K562 (cell line): ENCODE results near the gene DCAKD. TPM values are rescaled to one million over a fixed set of nuclear protein-coding genes. Genes with fewer than 3 reads are reported as not detected.
A peak's percentile ranks its signal among the peaks of the same experiment; 100 is the strongest.

Experiments used
- ATAC-seq: fragments of 200-7000 bp; cut with Tn5 transposase; 3 replicates; pipeline ENCODE4 v1.9.1; 2020; ENCODE audit warnings: moderate library complexity
- BruUV-seq: library from RNA; stranded (reverse); fragments of 400-500 nt; replicated peaks from 2 replicates; lab custom pipeline; 2021; lab: Mats Ljungman, UMichigan
- CTCF ChIA-PET: fragments of 300-600 bp; formaldehyde crosslinking; extraction: SDS; loops from one replicate; lab custom pipeline; 2021; ENCODE audit warnings: low intra/inter-chr PET ratio; lab: Yijun Ruan, JAX
- POLR2A ChIA-PET: fragments of 300-600, 350-650 bp; sonication (Branson Sonifier 250); formaldehyde crosslinking; extraction: SDS; loops from one replicate; lab custom pipeline; 2021; ENCODE audit warnings: antibody characterized with exemption, inconsistent platforms; lab: Yijun Ruan, JAX
- DNase-seq, 4 experiments: peaks; one replicate each; pipeline versions ENCODE4 v3.0.0 to v3.0.0-alpha.2; 2011 to 2018; ENCODE audit warnings: low spot score in 3 of 4, mixed read lengths in 3 of 4; ENCODE audit errors: extremely low read depth in 1 of 4
- FAIRE-seq: peaks from 2 replicates; lab custom pipeline; 2011; peaks lifted over from hg19 to GRCh38; lab: Jason Lieb, UNC
- H2AFZ ChIP-seq: 2 replicates; pipeline ENCODE4 v1.6.0; 2011; ENCODE audit warnings: low read depth, low read length, control low read depth, inconsistent platforms
- H3K27ac ChIP-seq: fragments of 200-600 bp; 3 replicates; pipeline ENCODE4 v1.8.0; 2011; ENCODE audit warnings: low read depth, mild to moderate bottlenecking, control low read depth, inconsistent platforms, low read length, moderate library complexity, mixed read lengths; ENCODE audit errors: extremely low read depth
- H3K27me3 ChIP-seq, 2 experiments: fragments of 300-600 bp in 1 of 2; 2 replicates in 1 of 2; 3 replicates in 1 of 2; pipeline versions ENCODE4 v1.6.0 to v1.8.0; 2011; ENCODE audit warnings: inconsistent platforms in 2 of 2, low read length in 2 of 2, mild to moderate bottlenecking in 1 of 2, mixed read lengths in 1 of 2, moderate library complexity in 1 of 2; ENCODE audit not compliant: control insufficient read depth in 2 of 2, insufficient read depth in 2 of 2
- H3K36me3 ChIP-seq: fragments of 300-600 bp; 3 replicates; pipeline ENCODE4 v1.8.0; 2011; ENCODE audit warnings: mild to moderate bottlenecking, low read length, inconsistent platforms; ENCODE audit not compliant: control insufficient read depth, insufficient read depth
- H3K4me1 ChIP-seq, 2 experiments: fragments of 200-600 bp in 1 of 2; replicated peaks in 1 of 2; 2 replicates in 1 of 2; 3 replicates in 1 of 2; pipeline versions ENCODE4 v1.5.1 to v1.8.0; 2011; ENCODE audit warnings: inconsistent platforms in 2 of 2, low read length in 2 of 2, mild to moderate bottlenecking in 1 of 2, mixed read lengths in 1 of 2, moderate library complexity in 1 of 2; ENCODE audit not compliant: control insufficient read depth in 2 of 2, insufficient read depth in 2 of 2
- H3K4me2 ChIP-seq: 2 replicates; pipeline ENCODE4 v1.6.1; 2011; ENCODE audit warnings: low read length, control low read depth, inconsistent platforms, mixed read lengths; ENCODE audit not compliant: insufficient read depth
- H3K4me3 ChIP-seq: fragments of 200-600 bp; sonication (generic), shearing (Covaris generic); 2 replicates; pipeline ENCODE4 v1.5.1; 2016; ENCODE audit warnings: control low read depth, inconsistent platforms
- H3K79me2 ChIP-seq: fragments of 200-600 bp; 3 replicates; pipeline ENCODE4 v1.8.0; 2011; ENCODE audit warnings: low read length, inconsistent platforms; ENCODE audit not compliant: control insufficient read depth, insufficient read depth
- H3K9ac ChIP-seq, 2 experiments: 2 replicates each; pipeline versions ENCODE4 v1.6.0 to v1.6.1; 2011; ENCODE audit warnings: low read depth in 2 of 2, low read length in 2 of 2, control low read depth in 1 of 2, inconsistent platforms in 1 of 2, mild to moderate bottlenecking in 1 of 2, mixed read lengths in 1 of 2; ENCODE audit not compliant: insufficient read depth in 1 of 2
- H3K9me1 ChIP-seq: one replicate; pipeline ENCODE4 v1.6.0; 2011; ENCODE audit warnings: inconsistent platforms, mild to moderate bottlenecking, low read length, moderate library complexity; ENCODE audit not compliant: control insufficient read depth, insufficient read depth
- H3K9me3 ChIP-seq: replicated peaks from 2 replicates; pipeline ENCODE4 v1.5.1; 2011; ENCODE audit warnings: low read depth, low read length, inconsistent platforms; ENCODE audit not compliant: control insufficient read depth, insufficient read depth
- H4K20me1 ChIP-seq: replicated peaks from 2 replicates; pipeline ENCODE4 v1.6.1; 2011; ENCODE audit warnings: low read length, inconsistent platforms, mixed read lengths; ENCODE audit not compliant: control insufficient read depth, insufficient read depth
- BACH1 ChIP-seq: fragments of 200-800 bp; sonication (Bioruptor generic); IDR thresholded peaks from 2 replicates; pipeline ENCODE4 v1.6.1; 2016; ENCODE audit warnings: missing genetic modification characterization, missing compliant biosample characterization
- CTCF ChIP-seq, 3 experiments: IDR thresholded peaks in 2 of 3; conservative IDR thresholded peaks in 1 of 3; 2 replicates each; pipeline ENCODE4 v1.5.1; 2011 to 2012; ENCODE audit warnings: low read length in 3 of 3, mild to moderate bottlenecking in 3 of 3, control low read depth in 2 of 3, improper control_type of control experiment in 1 of 3, inconsistent platforms in 1 of 3, low read depth in 1 of 3, mixed read lengths in 1 of 3, moderate library complexity in 1 of 3; ENCODE audit not compliant: insufficient read depth in 2 of 3
- CTCFL ChIP-seq: IDR thresholded peaks from 2 replicates; pipeline ENCODE4 v1.6.1; 2011; ENCODE audit warnings: borderline replicate concordance, low read depth, mild to moderate bottlenecking, moderate library complexity, low read length; ENCODE audit not compliant: insufficient read depth, poor library complexity, severe bottlenecking
- GTF2E2 ChIP-seq: fragments of 200-800 bp; sonication (Bioruptor generic); IDR thresholded peaks from 2 replicates; pipeline ENCODE4 v1.6.1; 2016; ENCODE audit warnings: missing genetic modification characterization, missing compliant biosample characterization
- RAD21 ChIP-seq, 2 experiments: fragments of 250-450 bp in 1 of 2; fragments of 450-650 bp in 1 of 2; sonication (Bioruptor Pico) in 1 of 2; formaldehyde crosslinking in 1 of 2; IDR thresholded peaks in 1 of 2; conservative IDR thresholded peaks in 1 of 2; 2 replicates each; pipeline versions ENCODE4 v1.4.0 to v1.8.0; 2020 to 2022; ENCODE audit warnings: mild to moderate bottlenecking in 2 of 2, moderate library complexity in 1 of 2
- TBL1XR1 ChIP-seq, 2 experiments: IDR thresholded peaks; 2 replicates each; pipeline ENCODE4 v1.6.1; 2012; ENCODE audit warnings: improper control_type of control experiment in 2 of 2, low read length in 2 of 2, mild to moderate bottlenecking in 1 of 2
- ZNF395 ChIP-seq: fragments of 200-800 bp; sonication (Bioruptor generic); IDR thresholded peaks from 2 replicates; pipeline ENCODE4 v1.6.1; 2017; ENCODE audit warnings: missing genetic modification characterization, missing compliant biosample characterization
- WGBS: fragments of 100-300 bp; shearing (Covaris generic); methylation state at CpG from one replicate; pipeline ENCODE4 v1.1.6; 2016; ENCODE audit warnings: low coverage, mixed read lengths; ENCODE audit not compliant: insufficient coverage; ENCODE audit errors: missing lambda C conversion rate; 5-methylcytosine and 5-hydroxymethylcytosine counted together
- in situ Hi-C: fragments of 300-500 bp; cut with MboI; formaldehyde crosslinking; loops from 4 replicates; pipeline ENCODE4 v1.15.0; 2018; ENCODE audit warnings: inconsistent platforms, mixed read lengths
- intact Hi-C: fragments of 100-400 bp; cut with micrococcal nuclease; formaldehyde crosslinking; loops from 2 replicates; pipeline ENCODE4 v1.14.2; 2022
- polyA plus RNA-seq, 8 experiments: library from polyadenylated mRNA; depleted of rRNA in 4 of 8; stranded (reverse) in 5 of 8; unstranded in 3 of 8; fragments of >200 nt; fragmentation: Nextera tagmentation in 2 of 8; fragmentation: Illumina TruSeq in 1 of 8; extraction: Ambion mirVana in 2 of 8; extraction: Trizol in 1 of 8; gene quantifications; 2 replicates each; pipeline versions ENCODE4 v1.2.1 to v1.2.3, GENCODE V29; 2011 to 2014; ENCODE audit warnings: inconsistent platforms in 1 of 8, missing spikeins in 1 of 8
- total RNA-seq, 7 experiments: library from RNA; depleted of rRNA in 6 of 7; stranded (reverse); fragments of >200 nt in 6 of 7; fragmentation: Illumina TruSeq in 2 of 7; extraction: Trizol in 2 of 7; gene quantifications; 2 replicates each; pipeline versions ENCODE4 v1.2.1 to v1.2.3, GENCODE V29; 2011 to 2021; ENCODE audit warnings: low replicate concordance in 1 of 7

Gene DCAKD
- total and polyA plus RNA-seq, 9 of the 15 experiments (the other 6 are each of a cell fraction or from before 2014, with no cell fraction given), result 7.9 to 35.5 (median 21.4) TPM

GRCh38 chr17:45096141-45096540 is 44.7 kb upstream of the DCAKD start:
- H3K4me2 ChIP-seq, result no peak overlapping the region
- peak; percentile 32 to 50 (median 36); a peak in 5 of 6 replicates for TF ChIP-seq CTCF (IDR thresholded peaks at IDR 0.05 in 2 of 3, conservative IDR thresholded peaks at IDR 0.05 in 1 of 3; ENCODE audit: insufficient read depth in 2 of 3, low read depth in 1 of 3, low read length in 3 of 3)
- TF ChIP-seq TBL1XR1 (IDR thresholded peaks at IDR 0.05; ENCODE audit: low read length in 2 of 2), result no peak
- peak in 1 of 2 experiments; percentile 27; a peak in 2 of 4 replicates for TF ChIP-seq RAD21 (CRISPR knock-in tag; conservative IDR thresholded peaks at IDR 0.05 in 1 of 2, IDR thresholded peaks at IDR 0.05 in 1 of 2)
- TF ChIP-seq BACH1, result no peak
- no peak for TF ChIP-seq ZNF395 (CRISPR knock-in tag)
- no peak for TF ChIP-seq GTF2E2 (tag)
- peak; percentile 84 for TF ChIP-seq CTCFL
- 92% methylated on average over 3 of the region's 3 CpGs for WGBS
- ChIA-PET CTCF (interaction anchor here (1.3 to 1.5 kb wide), 3 partner anchors 36 to 102 kb away, joined by 4 to 6 read pairs (median 5); partner anchors contain the start of genes ACBD4 and PLCD3), POLR2A (interaction anchor here (1.5 kb wide), 1 partner anchor 35 kb away, joined by 5 read pairs; the partner anchor contains the start of gene NMT1)
- H3K4me1 ChIP-seq, result no peaks in the 10 kb centered on the region
- H3K9ac ChIP-seq, result no peak overlapping the region
- no peaks in the 10 kb centered on the region for H3K79me2 ChIP-seq
- no peaks in the 10 kb centered on the region for H3K27me3 ChIP-seq
- no peak overlapping the region for H3K27ac ChIP-seq
- peak; percentile 78 for FAIRE-seq
- in situ Hi-C loops, result no loop called here
- BruUV-seq, result no TSS peak
- H2AFZ ChIP-seq, result no peak overlapping the region
- H3K9me1 ChIP-seq, result no peaks in the 10 kb centered on the region
- no peak overlapping the region for H3K4me3 ChIP-seq
- H4K20me1 ChIP-seq, result peaks cover 8% of the 10 kb centered on the region; the same call in 1 of the 2 replicates
- H3K36me3 ChIP-seq, result peaks cover 91% of the 10 kb centered on the region
- intact Hi-C loops, result loop anchor here (5.0 kb wide), 1 partner anchor 79 kb away; no protein-coding TSS in a partner anchor
- DNase-seq, result peak in 1 of 4 experiments; percentile 40
- no peaks in the 10 kb centered on the region for H3K9me3 ChIP-seq
- no peak for ATAC-seq
